ENCODE results near the gene KANK3.

DNA sequence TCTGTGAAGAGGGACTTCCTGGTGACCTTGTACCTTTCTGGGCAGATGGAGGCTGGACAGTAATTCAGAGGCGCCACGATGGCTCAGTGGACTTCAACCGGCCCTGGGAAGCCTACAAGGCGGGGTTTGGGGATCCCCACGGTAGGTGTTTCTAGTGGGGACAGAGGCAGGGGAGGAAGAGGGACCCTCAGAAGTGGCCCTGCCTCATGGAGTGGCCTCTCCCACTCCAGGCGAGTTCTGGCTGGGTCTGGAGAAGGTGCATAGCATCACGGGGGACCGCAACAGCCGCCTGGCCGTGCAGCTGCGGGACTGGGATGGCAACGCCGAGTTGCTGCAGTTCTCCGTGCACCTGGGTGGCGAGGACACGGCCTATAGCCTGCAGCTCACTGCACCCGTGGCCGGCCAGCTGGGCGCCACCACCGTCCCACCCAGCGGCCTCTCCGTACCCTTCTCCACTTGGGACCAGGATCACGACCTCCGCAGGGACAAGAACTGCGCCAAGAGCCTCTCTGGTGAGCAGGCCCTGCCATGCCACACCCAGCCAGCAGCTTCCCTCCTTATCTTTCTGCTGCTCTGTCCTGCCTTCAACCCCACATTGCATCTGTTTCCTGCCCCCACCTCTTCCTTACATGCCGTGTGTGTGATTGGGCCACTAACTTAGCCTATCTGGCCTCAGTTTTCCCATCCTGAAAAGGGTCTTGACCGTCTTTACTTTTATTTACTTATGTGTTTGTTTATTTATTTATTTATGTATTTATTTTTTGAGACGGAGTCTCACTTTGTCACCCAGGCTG lies 28.1 kb upstream of the KANK3 start:
- TF ChIP-seq CTCF (IDR thresholded peaks at IDR 0.05; ENCODE audit: low read length) (no peak), EZH2phosphoT487 (IDR thresholded peaks at IDR 0.05; ENCODE audit: low read length) (no peak), EZH2 (optimal IDR thresholded peaks at IDR 0.05; ENCODE audit: low read depth, low read length) (no peak)

All from MM.1S (cell line).